Upper lobe of left lung (tissue), 4 donors: Measurements from ENCODE around the gene LDB2.

Source experiments
- POLR2A ChIP-seq, 4 donors: fragments of 450-650 bp; IDR thresholded peaks; one replicate each; pipeline ENCODE4 v1.5.1; 2016 to 2017; ENCODE audit warnings: antibody characterized with exemption in 4 of 4, mild to moderate bottlenecking in 2 of 4
- POLR2AphosphoS5 ChIP-seq, 2 donors: sonication (generic); formaldehyde crosslinking; IDR thresholded peaks; one replicate each; pipeline ENCODE4 v1.5.1; 2017; ENCODE audit warnings: antibody characterized with exemption in 2 of 2

DNA sequence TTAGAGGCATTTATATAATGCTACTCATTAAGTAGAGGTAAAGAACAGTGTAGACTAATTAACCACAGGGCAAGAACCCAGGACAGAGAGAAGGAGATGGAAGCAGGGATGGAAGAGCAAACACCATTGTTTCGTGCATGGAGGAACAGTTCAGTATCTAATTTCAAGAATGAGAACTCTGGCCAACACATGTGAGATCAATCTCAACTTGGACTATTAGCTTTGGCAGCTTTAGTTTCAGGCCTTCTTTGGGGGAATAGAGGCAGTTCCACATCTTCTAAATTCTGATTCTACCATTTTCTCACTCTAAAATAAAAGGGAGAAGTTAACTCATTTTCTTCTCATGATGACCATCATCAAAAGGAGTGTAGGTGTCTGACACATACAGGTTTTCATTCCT lies 207.0 kb downstream of the LDB2 start:
- TF ChIP-seq POLR2AphosphoS5 (IDR thresholded peaks at IDR 0.05): no peak
- no peak for TF ChIP-seq POLR2A (IDR thresholded peaks at IDR 0.05)
